GM12872 (cell line): ENCODE results near the gene TMEM38A.

Experiments
- TF ChIP-seq, protein P1 (sequence below): IDR thresholded peaks from 3 replicates; pipeline ENCODE4 v1.5.1; 2011; ENCODE audit warnings: low read depth, mild to moderate bottlenecking, low read length, moderate library complexity; ENCODE audit not compliant: insufficient read depth

Gene TMEM38A

DNA sequence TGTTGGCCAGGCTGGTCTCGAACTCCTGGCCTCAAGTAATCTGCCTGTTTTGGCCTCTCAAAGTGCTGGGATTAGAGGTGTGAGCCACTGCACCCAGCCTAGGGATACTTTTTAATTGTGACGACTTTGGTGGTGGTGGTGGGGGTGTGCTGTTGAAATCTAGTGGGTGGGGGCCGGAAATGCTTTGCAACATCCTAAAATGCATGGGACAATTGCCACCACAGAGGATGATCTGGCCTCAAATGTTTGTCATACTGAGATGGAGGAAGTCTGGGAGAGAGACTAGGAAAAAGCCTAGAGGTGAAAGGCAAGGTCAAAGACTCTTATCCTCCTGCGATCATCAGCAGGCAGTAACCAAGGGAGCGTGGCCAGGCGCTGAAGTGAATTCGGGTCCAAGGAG, 60.1 kb downstream of the TMEM38A start:
- TF ChIP-seq, protein P1, sequence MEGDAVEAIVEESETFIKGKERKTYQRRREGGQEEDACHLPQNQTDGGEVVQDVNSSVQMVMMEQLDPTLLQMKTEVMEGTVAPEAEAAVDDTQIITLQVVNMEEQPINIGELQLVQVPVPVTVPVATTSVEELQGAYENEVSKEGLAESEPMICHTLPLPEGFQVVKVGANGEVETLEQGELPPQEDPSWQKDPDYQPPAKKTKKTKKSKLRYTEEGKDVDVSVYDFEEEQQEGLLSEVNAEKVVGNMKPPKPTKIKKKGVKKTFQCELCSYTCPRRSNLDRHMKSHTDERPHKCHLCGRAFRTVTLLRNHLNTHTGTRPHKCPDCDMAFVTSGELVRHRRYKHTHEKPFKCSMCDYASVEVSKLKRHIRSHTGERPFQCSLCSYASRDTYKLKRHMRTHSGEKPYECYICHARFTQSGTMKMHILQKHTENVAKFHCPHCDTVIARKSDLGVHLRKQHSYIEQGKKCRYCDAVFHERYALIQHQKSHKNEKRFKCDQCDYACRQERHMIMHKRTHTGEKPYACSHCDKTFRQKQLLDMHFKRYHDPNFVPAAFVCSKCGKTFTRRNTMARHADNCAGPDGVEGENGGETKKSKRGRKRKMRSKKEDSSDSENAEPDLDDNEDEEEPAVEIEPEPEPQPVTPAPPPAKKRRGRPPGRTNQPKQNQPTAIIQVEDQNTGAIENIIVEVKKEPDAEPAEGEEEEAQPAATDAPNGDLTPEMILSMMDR, result no peak

- TF ChIP-seq, protein P1, result no peak
These were observed 61.7 kb downstream of the TMEM38A start for GRCh38 chr19:16722591-16722990.

- TF ChIP-seq, protein P1, result no peak
These were observed 66.0 kb downstream of the TMEM38A start for GRCh38 chr19:16726916-16727315.

DNA sequence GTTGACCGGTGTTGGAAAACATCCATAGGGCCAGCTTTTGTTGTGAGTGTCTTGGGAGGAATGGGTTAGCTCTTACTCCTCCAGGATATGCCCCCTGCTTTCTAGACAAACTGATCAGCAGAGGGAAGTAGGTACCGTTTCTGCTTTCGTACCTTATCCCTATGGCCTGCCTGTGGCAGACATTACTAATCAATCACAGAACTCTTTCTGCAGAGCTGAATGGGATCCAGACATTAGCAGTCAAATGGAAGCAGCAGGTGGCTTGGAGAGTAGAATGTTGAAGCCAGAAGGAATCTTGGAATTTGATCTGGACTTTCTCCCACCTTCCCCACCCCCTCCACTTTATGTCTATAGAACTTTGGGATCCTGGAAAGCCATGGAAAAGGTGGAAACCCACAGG, 75.8 kb downstream of the TMEM38A start:
- TF ChIP-seq, protein P1, result no peak

DNA sequence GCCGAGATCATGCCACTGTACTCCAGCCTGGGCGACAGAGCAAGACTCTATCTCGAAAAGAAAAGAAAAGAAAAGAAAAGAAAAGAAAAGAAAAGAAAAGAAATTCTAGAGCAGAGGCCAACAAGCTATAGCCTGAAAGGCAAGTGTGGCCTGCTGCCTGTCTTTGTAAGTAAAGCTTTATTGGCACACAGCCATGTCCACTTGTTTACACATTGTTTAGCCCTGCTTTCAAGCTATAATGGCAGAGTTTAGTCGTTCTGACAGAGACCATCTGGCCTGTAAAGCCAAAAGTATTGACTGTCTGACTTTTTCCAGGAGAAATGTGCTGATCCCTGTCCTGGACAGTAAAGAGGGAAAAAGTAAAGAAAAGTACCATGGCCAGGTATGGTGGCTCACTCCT, 77.0 kb downstream of the TMEM38A start:
- TF ChIP-seq, protein P1, result no peak

DNA sequence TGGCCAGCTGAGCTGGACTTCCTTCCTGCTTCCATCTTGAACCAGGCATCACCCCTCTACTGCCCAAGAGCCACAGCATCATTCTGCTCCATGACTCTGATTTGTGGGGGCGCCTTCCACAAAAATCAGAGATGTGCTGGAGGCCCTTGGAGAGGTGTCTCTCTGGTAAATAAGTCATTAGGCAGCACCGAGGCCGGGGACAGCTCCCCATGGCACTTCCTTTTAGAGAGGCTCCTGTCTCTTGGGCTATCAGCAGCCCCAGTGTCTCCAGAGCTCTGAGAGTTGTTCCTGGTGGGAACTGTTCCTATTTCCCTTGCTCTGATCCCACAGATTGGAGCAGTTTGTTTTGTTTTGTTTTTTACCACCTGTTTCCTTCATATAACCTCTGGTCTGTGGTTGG, 78.6 kb downstream of the TMEM38A start:
- TF ChIP-seq, protein P1, result no peak
